Stimulated activated CD4-positive, alpha-beta T cell treated with anti-CD3 and anti-CD28 coated beads, Interleukin-15, amount 100 ng/mL, for 24 hours (primary cell): ENCODE measurements around the gene ACOT2.

Source experiments
- DNase-seq: peaks from one replicate; pipeline ENCODE4 v3.0.0-alpha.2; 2020

The ACOT2 gene

GRCh38 chr14:73620268-73620667, 51.3 kb downstream of the ACOT2 start:
- no peak for DNase-seq

DNA sequence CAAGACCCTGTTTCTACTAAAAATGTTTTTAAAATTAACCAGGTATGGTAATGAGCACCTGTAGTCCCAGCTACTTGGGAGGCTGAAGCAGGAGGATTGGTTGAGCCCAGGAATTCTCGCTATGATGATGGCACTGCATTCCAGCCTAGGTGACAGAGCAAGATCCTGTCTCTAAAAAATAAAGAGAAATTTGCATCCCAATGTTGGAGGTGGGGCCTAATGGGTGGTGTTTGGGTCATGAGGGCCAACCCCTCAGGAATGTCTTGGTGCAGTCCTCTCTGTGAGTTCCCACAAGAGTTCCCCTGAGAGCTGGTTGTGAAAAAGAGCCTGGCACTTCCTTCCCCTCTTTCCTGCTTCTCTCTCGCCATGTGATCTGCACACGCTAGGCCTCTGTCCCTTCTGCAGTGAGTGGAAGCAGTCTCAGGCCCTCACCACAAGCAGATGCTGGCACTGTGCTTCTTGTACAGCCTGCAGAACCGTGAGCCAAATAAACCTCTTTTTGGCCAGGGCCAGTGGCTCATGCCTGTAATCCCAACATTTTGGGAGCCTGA, 54.6 kb downstream of the ACOT2 start:
- no peak for DNase-seq
